Mesenchymal stem cell (in vitro differentiated cells and primary cell): ENCODE results near the gene EYA4.

Experiments
- DNase-seq: peaks from one replicate; pipeline ENCODE4 v3.0.0-alpha.2; 2013
- H2AFZ ChIP-seq: one replicate; pipeline ENCODE4 v1.6.1; 2013; ENCODE audit warnings: low read depth, mild to moderate bottlenecking, control low read depth, inconsistent platforms, low read length, moderate library complexity
- H2AK5ac ChIP-seq: 2 replicates; pipeline ENCODE4 v1.6.1; 2013; ENCODE audit warnings: low read length, moderate library complexity, mild to moderate bottlenecking, inconsistent platforms; ENCODE audit not compliant: severe bottlenecking
- H2BK120ac ChIP-seq: one replicate; pipeline ENCODE4 v1.6.1; 2013; ENCODE audit warnings: low read depth, mild to moderate bottlenecking, inconsistent platforms, low read length, moderate library complexity
- H2BK12ac ChIP-seq, 2 experiments: one replicate each; pipeline ENCODE4 v1.6.1; 2013; ENCODE audit warnings: inconsistent platforms in 2 of 2, low read length in 2 of 2, mild to moderate bottlenecking in 2 of 2, moderate library complexity in 2 of 2, control low read depth in 1 of 2
- H2BK15ac ChIP-seq: one replicate; pipeline ENCODE4 v1.6.1; 2013; ENCODE audit warnings: mild to moderate bottlenecking, low read depth, inconsistent platforms; ENCODE audit not compliant: poor library complexity, severe bottlenecking
- H2BK5ac ChIP-seq: 2 replicates; pipeline ENCODE4 v1.6.1; 2013; ENCODE audit warnings: low read depth, mild to moderate bottlenecking, low read length, control low read depth, inconsistent platforms; ENCODE audit not compliant: poor library complexity, severe bottlenecking
- H3K14ac ChIP-seq, 2 experiments: one replicate each; pipeline ENCODE4 v1.6.1; 2013; ENCODE audit warnings: inconsistent platforms in 2 of 2, low read length in 2 of 2, control low read depth in 1 of 2, mild to moderate bottlenecking in 1 of 2, moderate library complexity in 1 of 2
- H3K18ac ChIP-seq, 2 experiments: one replicate each; pipeline ENCODE4 v1.6.1; 2013; ENCODE audit warnings: inconsistent platforms in 2 of 2, low read length in 2 of 2, control low read depth in 1 of 2, low read depth in 1 of 2, mild to moderate bottlenecking in 1 of 2
- H3K23ac ChIP-seq, 2 experiments: one replicate each; pipeline ENCODE4 v1.6.1; 2013; ENCODE audit warnings: inconsistent platforms in 2 of 2, low read length in 2 of 2, mild to moderate bottlenecking in 2 of 2, moderate library complexity in 2 of 2, control low read depth in 1 of 2
- H3K27ac ChIP-seq: 2 replicates; pipeline ENCODE4 v1.5.1; 2013; ENCODE audit warnings: mild to moderate bottlenecking, moderate library complexity, low read length, control low read depth, inconsistent platforms; ENCODE audit not compliant: poor library complexity, severe bottlenecking
- H3K27me3 ChIP-seq, 2 experiments: 2 replicates each; pipeline versions ENCODE4 v1.6.1 to v1.7.0; 2013; ENCODE audit warnings: low read length in 2 of 2, mild to moderate bottlenecking in 2 of 2, moderate library complexity in 2 of 2, control low read depth in 1 of 2, inconsistent platforms in 1 of 2; ENCODE audit not compliant: control insufficient read depth in 1 of 2, insufficient read depth in 1 of 2
- H3K36me3 ChIP-seq, 2 experiments: 2 replicates each; pipeline versions ENCODE4 v1.6.1 to v1.7.0; 2013; ENCODE audit warnings: low read length in 2 of 2, control low read depth in 1 of 2, inconsistent platforms in 1 of 2, low read depth in 1 of 2, mild to moderate bottlenecking in 1 of 2; ENCODE audit not compliant: insufficient read depth in 2 of 2, control insufficient read depth in 1 of 2
- H3K4ac ChIP-seq, 2 experiments: one replicate each; pipeline ENCODE4 v1.6.1; 2013; ENCODE audit warnings: inconsistent platforms in 2 of 2, low read length in 2 of 2, mild to moderate bottlenecking in 2 of 2, moderate library complexity in 2 of 2, control low read depth in 1 of 2, low read depth in 1 of 2
- H3K4me1 ChIP-seq: 2 replicates; pipeline ENCODE4 v1.6.1; 2013; ENCODE audit warnings: low read depth, low read length, control low read depth; ENCODE audit not compliant: control insufficient read depth, insufficient read depth
- H3K4me2 ChIP-seq: 2 replicates; pipeline ENCODE4 v1.6.1; 2013; ENCODE audit warnings: low read length, mild to moderate bottlenecking, inconsistent platforms; ENCODE audit not compliant: poor library complexity, severe bottlenecking
- H3K4me3 ChIP-seq, 2 experiments: 2 replicates each; pipeline versions ENCODE4 v1.5.1 to v1.7.0; 2013; ENCODE audit warnings: low read length in 2 of 2, mild to moderate bottlenecking in 2 of 2, control low read depth in 1 of 2, low read depth in 1 of 2; ENCODE audit not compliant: insufficient read depth in 1 of 2
- H3K79me1 ChIP-seq: replicated peaks from 2 replicates; pipeline ENCODE4 v1.6.1; 2013; ENCODE audit warnings: mild to moderate bottlenecking, control low read depth, low read length, inconsistent platforms; ENCODE audit not compliant: poor library complexity, severe bottlenecking
- H3K9ac ChIP-seq: 2 replicates; pipeline ENCODE4 v1.7.0; 2013; ENCODE audit warnings: mild to moderate bottlenecking, low read length, moderate library complexity
- H3K9me3 ChIP-seq: 2 replicates; pipeline ENCODE4 v1.7.0; 2013; ENCODE audit warnings: mild to moderate bottlenecking, low read length; ENCODE audit not compliant: control insufficient read depth
- H4K8ac ChIP-seq: one replicate; pipeline ENCODE4 v1.6.1; 2013; ENCODE audit warnings: inconsistent platforms, mild to moderate bottlenecking, low read length, moderate library complexity
- H4K91ac ChIP-seq: one replicate; pipeline ENCODE4 v1.6.1; 2013; ENCODE audit warnings: mild to moderate bottlenecking, low read length, inconsistent platforms
- WGBS: methylation state at CpG from one replicate; pipeline ENCODE4 v1.1.7; 2013; ENCODE audit warnings: mixed read lengths; 5-methylcytosine and 5-hydroxymethylcytosine counted together

EYA4 gene

GRCh38 chr6:133460101-133460500 is 218.9 kb downstream of the EYA4 start:
- Histone ChIP-seq H2BK5ac (no peak overlapping the region), H3K18ac (no peak overlapping the region), H3K4me2 (no peak overlapping the region), H2BK12ac (no peak overlapping the region), H2BK120ac (no peak overlapping the region), H3K14ac (no peak overlapping the region), H3K36me3 (no peaks in the 10 kb centered on the region), H2AFZ (no peak overlapping the region), H2BK15ac (no peak overlapping the region), H3K4me3 (no peak overlapping the region), H4K91ac (no peak overlapping the region), H3K27ac (no peak overlapping the region), H2AK5ac (no peak overlapping the region), H3K4ac (no peak overlapping the region), H3K4me1 (no peaks in the 10 kb centered on the region), H3K23ac (no peak overlapping the region), H3K79me1 (no peaks in the 10 kb centered on the region), H3K9me3 (no peaks in the 10 kb centered on the region), H3K27me3 (no peaks in the 10 kb centered on the region), H4K8ac (no peak overlapping the region), H3K9ac (no peak overlapping the region)
- 83% methylated on average over 1 of the region's 2 CpGs for WGBS
- no peak for DNase-seq

- H2BK120ac ChIP-seq: no peak overlapping the region
- no peak overlapping the region for H2BK12ac ChIP-seq
- no peaks in the 10 kb centered on the region for H3K79me1 ChIP-seq
- WGBS: 90% methylated on average over 1 of the region's 1 CpG
- no peak overlapping the region for H2BK15ac ChIP-seq
- DNase-seq: no peak
- no peaks in the 10 kb centered on the region for H3K27me3 ChIP-seq
- H3K36me3 ChIP-seq: no peaks in the 10 kb centered on the region
- H3K4ac ChIP-seq: no peak overlapping the region
- no peaks in the 10 kb centered on the region for H3K4me1 ChIP-seq
- H4K91ac ChIP-seq: no peak overlapping the region
- H3K9me3 ChIP-seq: no peaks in the 10 kb centered on the region
- no peak overlapping the region for H2BK5ac ChIP-seq
- H2AFZ ChIP-seq: no peak overlapping the region
- no peak overlapping the region for H3K27ac ChIP-seq
- no peak overlapping the region for H4K8ac ChIP-seq
- H3K18ac ChIP-seq: no peak overlapping the region
- H3K23ac ChIP-seq: no peak overlapping the region
- H3K4me2 ChIP-seq: no peak overlapping the region
- H2AK5ac ChIP-seq: no peak overlapping the region
- H3K9ac ChIP-seq: no peak overlapping the region
- no peak overlapping the region for H3K14ac ChIP-seq
- H3K4me3 ChIP-seq: no peak overlapping the region
Measured at GRCh38 chr6:133463790-133464189, 222.6 kb downstream of the EYA4 start.

GRCh38 chr6:133466680-133467079 is 225.5 kb downstream of the EYA4 start:
- H2AK5ac ChIP-seq: no peak overlapping the region
- H3K4me1 ChIP-seq: no peaks in the 10 kb centered on the region
- no peak overlapping the region for H3K27ac ChIP-seq
- H2BK5ac ChIP-seq: no peak overlapping the region
- H4K8ac ChIP-seq: no peak overlapping the region
- no peak overlapping the region for H3K18ac ChIP-seq
- no peaks in the 10 kb centered on the region for H3K27me3 ChIP-seq
- H2BK120ac ChIP-seq: no peak overlapping the region
- no peak for DNase-seq
- H3K4me2 ChIP-seq: no peak overlapping the region
- H3K4me3 ChIP-seq: no peak overlapping the region
- H2BK12ac ChIP-seq: no peak overlapping the region
- WGBS: 95% methylated on average over 4 of the region's 4 CpGs
- no peaks in the 10 kb centered on the region for H3K36me3 ChIP-seq
- H3K9me3 ChIP-seq: no peaks in the 10 kb centered on the region
- H3K79me1 ChIP-seq: no peaks in the 10 kb centered on the region
- no peak overlapping the region for H3K9ac ChIP-seq
- H4K91ac ChIP-seq: no peak overlapping the region
- no peak overlapping the region for H3K14ac ChIP-seq
- H3K23ac ChIP-seq: no peak overlapping the region
- no peak overlapping the region for H2AFZ ChIP-seq
- no peak overlapping the region for H2BK15ac ChIP-seq
- no peak overlapping the region for H3K4ac ChIP-seq

GRCh38 chr6:133467231-133467981 is 226.2 kb downstream of the EYA4 start:
- H2BK12ac ChIP-seq: no peak overlapping the region
- DNase-seq: no peak
- H3K4me3 ChIP-seq: no peak overlapping the region
- H3K9me3 ChIP-seq: no peaks in the 10 kb centered on the region
- no peaks in the 10 kb centered on the region for H3K36me3 ChIP-seq
- no peak overlapping the region for H3K18ac ChIP-seq
- H4K8ac ChIP-seq: no peak overlapping the region
- H3K27me3 ChIP-seq: no peaks in the 10 kb centered on the region
- H3K4ac ChIP-seq: no peak overlapping the region
- no peaks in the 10 kb centered on the region for H3K4me1 ChIP-seq
- H2AK5ac ChIP-seq: no peak overlapping the region
- H2AFZ ChIP-seq: no peak overlapping the region
- no peak overlapping the region for H3K27ac ChIP-seq
- H3K4me2 ChIP-seq: no peak overlapping the region
- no peak overlapping the region for H3K23ac ChIP-seq
- H3K14ac ChIP-seq: no peak overlapping the region
- no peak overlapping the region for H2BK5ac ChIP-seq
- H3K79me1 ChIP-seq: no peaks in the 10 kb centered on the region
- no peak overlapping the region for H4K91ac ChIP-seq
- no peak overlapping the region for H3K9ac ChIP-seq
- H2BK15ac ChIP-seq: no peak overlapping the region
- no peak overlapping the region for H2BK120ac ChIP-seq
